ENCODE data around the gene EXO1.

DNA sequence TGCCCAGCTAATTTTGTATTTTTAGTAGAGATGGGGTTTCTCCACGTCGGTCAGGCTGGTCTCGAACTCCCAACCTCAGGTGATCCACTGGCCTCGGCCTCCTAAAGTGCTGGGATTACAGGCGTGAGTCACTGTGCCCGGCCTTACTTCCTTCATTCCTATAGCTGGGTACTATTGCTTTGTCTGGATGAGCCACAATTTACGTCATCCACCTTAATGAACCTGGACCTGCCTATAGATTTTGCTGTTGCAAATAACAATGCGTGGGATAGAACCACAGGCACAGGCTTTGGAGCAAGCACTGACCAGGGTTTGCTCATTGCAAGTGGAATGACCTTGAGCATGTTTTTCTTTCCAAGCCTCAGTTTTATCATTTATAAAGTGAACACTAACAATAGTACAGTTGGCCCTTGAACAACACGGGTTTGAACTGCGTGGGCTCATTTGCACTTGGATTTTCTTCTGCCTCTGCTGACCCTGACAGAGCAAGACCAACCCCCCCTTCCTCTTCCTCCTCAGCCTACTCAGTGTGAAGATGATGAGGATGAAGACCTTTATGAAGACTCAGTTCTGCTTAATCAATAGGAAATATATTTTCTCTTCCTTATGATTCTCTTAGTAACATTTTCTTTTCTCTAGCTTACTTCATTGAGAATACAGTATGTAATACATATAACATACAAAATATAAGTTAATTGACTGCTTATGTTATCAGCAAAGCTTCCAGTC is 76.2 kb downstream of the EXO1 start:
- TF ChIP-seq, protein P1, sequence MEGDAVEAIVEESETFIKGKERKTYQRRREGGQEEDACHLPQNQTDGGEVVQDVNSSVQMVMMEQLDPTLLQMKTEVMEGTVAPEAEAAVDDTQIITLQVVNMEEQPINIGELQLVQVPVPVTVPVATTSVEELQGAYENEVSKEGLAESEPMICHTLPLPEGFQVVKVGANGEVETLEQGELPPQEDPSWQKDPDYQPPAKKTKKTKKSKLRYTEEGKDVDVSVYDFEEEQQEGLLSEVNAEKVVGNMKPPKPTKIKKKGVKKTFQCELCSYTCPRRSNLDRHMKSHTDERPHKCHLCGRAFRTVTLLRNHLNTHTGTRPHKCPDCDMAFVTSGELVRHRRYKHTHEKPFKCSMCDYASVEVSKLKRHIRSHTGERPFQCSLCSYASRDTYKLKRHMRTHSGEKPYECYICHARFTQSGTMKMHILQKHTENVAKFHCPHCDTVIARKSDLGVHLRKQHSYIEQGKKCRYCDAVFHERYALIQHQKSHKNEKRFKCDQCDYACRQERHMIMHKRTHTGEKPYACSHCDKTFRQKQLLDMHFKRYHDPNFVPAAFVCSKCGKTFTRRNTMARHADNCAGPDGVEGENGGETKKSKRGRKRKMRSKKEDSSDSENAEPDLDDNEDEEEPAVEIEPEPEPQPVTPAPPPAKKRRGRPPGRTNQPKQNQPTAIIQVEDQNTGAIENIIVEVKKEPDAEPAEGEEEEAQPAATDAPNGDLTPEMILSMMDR (IDR thresholded peaks at IDR 0.05) = no peak
- TF ChIP-seq ZFX (IDR thresholded peaks at IDR 0.05; ENCODE audit: borderline replicate concordance) = no peak

Data from 22Rv1 (cell line).